Loucy (cell line): ENCODE measurements around the gene SNX20.

ENCODE experiments used
- H2AFZ ChIP-seq: fragments of 200-600 bp; sonication (generic); 2 replicates; pipeline ENCODE4 v1.6.0; 2016; ENCODE audit warnings: antibody characterized with exemption, mild to moderate bottlenecking, low read length, moderate library complexity
- H3F3A ChIP-seq: fragments of 200-600 bp; 2 replicates; pipeline ENCODE4 v1.6.0; 2016; ENCODE audit warnings: antibody characterized with exemption, low read depth, mild to moderate bottlenecking
- H3K27me3 ChIP-seq: fragments of 200-600 bp; sonication (generic); 2 replicates; pipeline ENCODE4 v1.6.1; 2014; ENCODE audit warnings: low read length, mild to moderate bottlenecking; ENCODE audit not compliant: insufficient read depth, poor library complexity, severe bottlenecking
- H3K36me3 ChIP-seq: fragments of 200-600 bp; sonication (generic); 2 replicates; pipeline ENCODE4 v1.6.1; 2016; ENCODE audit warnings: low read length; ENCODE audit not compliant: insufficient read depth
- H3K4me1 ChIP-seq: fragments of 200-600 bp; sonication (generic); 2 replicates; pipeline ENCODE4 v1.5.1; 2014; ENCODE audit warnings: low read length, mild to moderate bottlenecking; ENCODE audit not compliant: insufficient read depth, poor library complexity, severe bottlenecking
- H3K4me2 ChIP-seq: fragments of 200-600 bp; sonication (generic); 2 replicates; pipeline ENCODE4 v1.6.0; 2014; ENCODE audit warnings: antibody characterized with exemption, low read length, low read depth, mild to moderate bottlenecking; ENCODE audit not compliant: poor library complexity, severe bottlenecking
- H3K4me3 ChIP-seq: fragments of 200-600 bp; sonication (generic); 2 replicates; pipeline ENCODE4 v1.5.1; 2014; ENCODE audit warnings: low read length, mild to moderate bottlenecking, mixed read lengths; ENCODE audit not compliant: poor library complexity, severe bottlenecking
- H3K79me2 ChIP-seq: fragments of 200-600 bp; sonication (generic); 2 replicates; pipeline ENCODE4 v1.6.1; 2014; ENCODE audit warnings: low read length; ENCODE audit not compliant: insufficient read depth
- H3K9ac ChIP-seq: fragments of 200-600 bp; sonication (generic); 2 replicates; pipeline ENCODE4 v1.6.0; 2014; ENCODE audit warnings: mild to moderate bottlenecking, low read depth, low read length, moderate library complexity; ENCODE audit not compliant: poor library complexity, severe bottlenecking
- H3K9me2 ChIP-seq: fragments of 200-600 bp; sonication (generic); replicated peaks from 2 replicates; pipeline ENCODE4 v1.6.1; 2016; ENCODE audit warnings: low read depth, low read length, mixed read lengths
- H3K9me3 ChIP-seq: fragments of 200-600 bp; sonication (generic); 2 replicates; pipeline ENCODE4 v1.6.1; 2014; ENCODE audit warnings: mild to moderate bottlenecking, antibody characterized with exemption, low read length, low read depth; ENCODE audit not compliant: insufficient read depth
- H4K20me1 ChIP-seq: fragments of 200-600 bp; sonication (generic); 2 replicates; pipeline ENCODE4 v1.6.0; 2014; ENCODE audit warnings: antibody characterized with exemption, low read length, mild to moderate bottlenecking; ENCODE audit not compliant: insufficient read depth, poor library complexity, severe bottlenecking
- EZH2phosphoT487 ChIP-seq: fragments of 200-600 bp; IDR thresholded peaks from 2 replicates; pipeline ENCODE4 v1.6.1; 2018; ENCODE audit warnings: antibody characterized with exemption, mild to moderate bottlenecking, moderate library complexity, borderline replicate concordance
- TF ChIP-seq, protein P1 (sequence below): fragments of 200-600 bp; sonication (generic); conservative IDR thresholded peaks from 2 replicates; pipeline ENCODE4 v1.5.1; 2014; ENCODE audit warnings: mild to moderate bottlenecking, antibody characterized with exemption, low read length

Gene SNX20

DNA sequence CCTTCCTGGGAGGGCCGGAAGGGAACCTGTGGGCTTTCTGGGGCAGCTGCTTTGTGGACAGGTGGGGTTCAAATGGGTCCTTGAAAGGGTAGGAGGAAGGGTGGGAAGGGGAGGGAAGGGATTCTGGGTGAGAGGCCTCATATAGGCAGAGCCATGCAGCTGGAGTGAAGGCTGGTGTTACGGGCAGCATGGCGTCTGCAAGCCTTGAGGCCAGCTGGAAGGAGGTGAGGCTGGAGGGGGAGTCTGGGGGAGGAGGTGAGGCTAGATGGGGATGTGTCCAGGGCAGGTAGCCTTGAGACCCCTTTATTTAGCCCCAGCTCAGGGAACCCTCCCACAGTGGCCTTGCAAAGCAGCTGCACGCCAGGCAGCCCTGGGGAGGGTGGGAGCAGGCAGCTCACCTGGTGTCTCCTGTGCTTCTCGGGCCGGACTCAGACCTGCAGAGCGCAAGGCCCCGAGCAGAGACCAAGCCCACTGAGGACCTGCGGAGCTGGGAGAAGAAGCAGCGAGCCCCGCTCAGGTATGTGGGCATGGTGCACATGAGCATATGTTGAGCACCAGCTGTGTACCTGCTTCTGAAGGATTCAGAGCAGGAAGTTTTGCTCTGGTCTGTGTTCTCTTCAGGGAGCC lies 50.6 kb downstream of the SNX20 start:
- Histone ChIP-seq H2AFZ (no peak overlapping the region), H3K9ac (no peak overlapping the region), H3K4me1 (peaks cover 12% of the 10 kb centered on the region), H4K20me1 (no peaks in the 10 kb centered on the region), H3K36me3 (no peaks in the 10 kb centered on the region), H3K9me2 (no peaks in the 10 kb centered on the region), H3K4me2 (no peak overlapping the region), H3K79me2 (no peaks in the 10 kb centered on the region), H3K27me3 (no peaks in the 10 kb centered on the region), H3K9me3 (no peaks in the 10 kb centered on the region), H3K4me3 (no peak overlapping the region), H3F3A (no peaks in the 10 kb centered on the region)
- TF ChIP-seq, protein P1, sequence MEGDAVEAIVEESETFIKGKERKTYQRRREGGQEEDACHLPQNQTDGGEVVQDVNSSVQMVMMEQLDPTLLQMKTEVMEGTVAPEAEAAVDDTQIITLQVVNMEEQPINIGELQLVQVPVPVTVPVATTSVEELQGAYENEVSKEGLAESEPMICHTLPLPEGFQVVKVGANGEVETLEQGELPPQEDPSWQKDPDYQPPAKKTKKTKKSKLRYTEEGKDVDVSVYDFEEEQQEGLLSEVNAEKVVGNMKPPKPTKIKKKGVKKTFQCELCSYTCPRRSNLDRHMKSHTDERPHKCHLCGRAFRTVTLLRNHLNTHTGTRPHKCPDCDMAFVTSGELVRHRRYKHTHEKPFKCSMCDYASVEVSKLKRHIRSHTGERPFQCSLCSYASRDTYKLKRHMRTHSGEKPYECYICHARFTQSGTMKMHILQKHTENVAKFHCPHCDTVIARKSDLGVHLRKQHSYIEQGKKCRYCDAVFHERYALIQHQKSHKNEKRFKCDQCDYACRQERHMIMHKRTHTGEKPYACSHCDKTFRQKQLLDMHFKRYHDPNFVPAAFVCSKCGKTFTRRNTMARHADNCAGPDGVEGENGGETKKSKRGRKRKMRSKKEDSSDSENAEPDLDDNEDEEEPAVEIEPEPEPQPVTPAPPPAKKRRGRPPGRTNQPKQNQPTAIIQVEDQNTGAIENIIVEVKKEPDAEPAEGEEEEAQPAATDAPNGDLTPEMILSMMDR: no peak
- no peak for TF ChIP-seq EZH2phosphoT487

GRCh38 chr16:50629334-50629733 lies 51.8 kb downstream of the SNX20 start:
- Histone ChIP-seq H3K36me3 (no peaks in the 10 kb centered on the region), H3K79me2 (no peaks in the 10 kb centered on the region), H3K27me3 (no peaks in the 10 kb centered on the region), H3K9me3 (no peaks in the 10 kb centered on the region), H3K4me2 (no peak overlapping the region), H4K20me1 (no peaks in the 10 kb centered on the region), H3K4me1 (peaks cover 12% of the 10 kb centered on the region), H3K9me2 (no peaks in the 10 kb centered on the region), H3K4me3 (no peak overlapping the region), H2AFZ (no peak overlapping the region), H3K9ac (no peak overlapping the region), H3F3A (no peaks in the 10 kb centered on the region)
- TF ChIP-seq, protein P1: no peak
- TF ChIP-seq EZH2phosphoT487: no peak

- Histone ChIP-seq H3F3A (no peaks in the 10 kb centered on the region), H3K9me3 (no peaks in the 10 kb centered on the region), H3K79me2 (no peaks in the 10 kb centered on the region), H3K27me3 (no peaks in the 10 kb centered on the region), H3K9me2 (no peaks in the 10 kb centered on the region), H4K20me1 (no peaks in the 10 kb centered on the region), H3K4me3 (no peak overlapping the region), H3K4me1 (peaks cover 12% of the 10 kb centered on the region), H2AFZ (no peak overlapping the region), H3K9ac (no peak overlapping the region), H3K36me3 (no peaks in the 10 kb centered on the region), H3K4me2 (no peak overlapping the region)
- no peak for TF ChIP-seq EZH2phosphoT487
- TF ChIP-seq, protein P1: no peak
Measured at GRCh38 chr16:50628156-50628802, 52.8 kb downstream of the SNX20 start.
